GM21360 (cell line): Measurements from ENCODE around the gene EOLA1.
"Not testable (repeated sequence)": the region's sequence is repeated elsewhere in the genome, so short reads cannot be mapped to it uniquely, and the experiment has no call there.

Experiments
- ATAC-seq: cut with Tn5 transposase; IDR thresholded peaks from one replicate; pipeline ENCODE4 v1.9.1; 2021; ENCODE audit warnings: mild to moderate bottlenecking, moderate library complexity; ENCODE audit not compliant: unreplicated experiment

Gene EOLA1

DNA sequence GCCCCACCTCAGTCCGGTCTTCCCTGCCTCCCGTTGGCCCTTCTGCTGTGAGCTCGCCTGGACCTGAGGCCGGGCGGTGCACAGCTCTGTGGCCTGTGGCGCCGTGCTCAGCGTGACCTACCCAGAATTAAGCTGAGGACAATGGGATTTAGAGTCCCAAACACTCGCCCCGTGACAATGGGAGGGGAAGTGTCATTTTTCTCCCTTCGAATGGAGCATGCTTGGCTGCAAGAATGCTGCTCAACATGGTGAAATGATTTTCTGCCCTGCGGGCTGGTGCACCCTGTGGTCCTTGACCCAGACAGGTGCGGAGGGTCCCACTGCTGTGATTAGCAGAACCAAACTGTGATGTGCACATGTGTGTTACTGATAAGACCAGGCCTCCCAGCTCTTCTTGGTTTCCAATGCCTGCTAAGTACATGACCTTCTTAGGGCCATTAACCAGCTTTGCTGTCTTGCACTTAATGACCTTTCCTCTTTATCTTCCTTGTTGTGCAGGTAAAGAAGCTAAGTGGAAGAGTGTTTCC is 772 bp downstream of the EOLA1 start:
- no peak for ATAC-seq

DNA sequence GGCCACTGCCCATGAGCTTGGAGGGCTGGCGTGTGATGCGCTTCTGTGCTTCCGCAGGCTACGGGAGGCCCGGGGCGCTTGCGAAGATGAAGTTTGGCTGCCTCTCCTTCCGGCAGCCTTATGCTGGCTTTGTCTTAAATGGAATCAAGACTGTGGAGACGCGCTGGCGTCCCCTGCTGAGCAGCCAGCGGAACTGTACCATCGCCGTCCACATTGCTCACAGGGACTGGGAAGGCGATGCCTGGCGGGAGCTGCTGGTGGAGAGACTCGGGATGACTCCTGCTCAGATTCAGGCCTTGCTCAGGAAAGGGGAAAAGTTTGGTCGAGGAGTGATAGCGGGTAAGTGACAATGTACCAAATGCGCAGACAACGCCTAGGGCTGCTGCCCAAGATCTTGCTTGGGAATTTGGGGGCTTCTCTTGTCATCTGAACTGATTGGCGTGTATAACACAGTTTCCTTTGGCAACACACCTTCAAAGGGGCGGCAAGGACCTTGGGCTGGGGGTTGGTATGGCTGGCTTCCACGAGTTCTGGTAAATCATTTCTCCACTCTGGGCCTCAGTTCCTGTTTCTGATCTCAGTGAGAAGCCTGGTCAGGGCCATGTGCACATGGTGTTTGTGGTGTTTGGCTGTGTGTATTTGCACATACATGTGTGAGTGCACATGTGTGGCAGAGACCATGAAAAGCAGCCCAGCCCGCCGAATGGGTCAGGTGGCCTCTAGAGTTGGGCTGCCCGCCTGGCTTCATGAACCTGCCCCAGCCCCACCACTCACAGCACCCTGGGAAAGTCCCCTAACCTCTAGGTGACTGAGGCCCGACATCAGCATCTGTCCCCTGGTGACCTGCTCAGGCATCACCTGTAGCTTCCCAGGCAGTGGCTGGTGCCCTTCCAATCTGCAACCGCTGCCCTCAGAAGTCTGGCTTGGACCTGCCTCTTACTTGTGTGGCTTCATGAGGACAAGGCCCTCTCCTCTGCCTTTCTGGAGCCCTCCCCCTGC is 5.0 kb downstream of the EOLA1 start:
- not testable (repeated sequence) for ATAC-seq

DNA sequence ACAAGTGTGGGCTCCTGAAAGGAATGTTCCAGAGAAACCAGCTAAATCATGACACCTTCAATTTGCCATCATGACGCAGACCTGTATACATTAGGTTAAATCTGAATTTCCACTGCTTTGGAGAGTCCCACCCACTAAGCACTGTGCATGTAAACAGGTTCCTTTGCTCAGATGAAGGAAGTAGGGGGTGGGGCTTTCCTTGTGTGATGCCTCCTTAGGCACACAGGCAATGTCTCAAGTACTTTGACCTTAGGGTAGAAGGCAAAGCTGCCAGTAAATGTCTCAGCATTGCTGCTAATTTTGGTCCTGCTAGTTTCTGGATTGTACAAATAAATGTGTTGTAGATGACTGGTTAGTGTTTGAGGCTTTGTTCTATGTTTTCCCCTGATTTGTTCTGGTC is 6.2 kb downstream of the EOLA1 start:
- ATAC-seq: not testable (repeated sequence)

DNA sequence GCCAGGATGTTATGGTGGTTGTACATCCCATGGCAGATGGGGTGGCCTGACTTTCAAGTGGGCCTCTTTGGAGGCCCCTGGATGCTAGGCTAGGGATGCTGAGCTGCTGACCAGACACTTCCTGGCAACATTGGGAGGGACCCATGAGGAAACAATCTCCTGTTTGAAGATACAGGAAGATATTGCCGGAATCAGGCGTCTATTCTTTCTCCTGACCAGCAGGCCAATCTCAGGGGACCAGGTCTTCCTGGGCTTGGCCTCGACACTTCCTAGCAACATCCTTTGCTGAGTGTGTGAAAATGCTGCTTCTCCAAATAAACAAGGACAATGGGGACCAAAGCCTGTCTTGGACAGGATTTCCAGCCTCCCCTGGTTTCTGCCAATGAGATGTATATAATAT is 7.0 kb downstream of the EOLA1 start:
- not testable (repeated sequence) for ATAC-seq

DNA sequence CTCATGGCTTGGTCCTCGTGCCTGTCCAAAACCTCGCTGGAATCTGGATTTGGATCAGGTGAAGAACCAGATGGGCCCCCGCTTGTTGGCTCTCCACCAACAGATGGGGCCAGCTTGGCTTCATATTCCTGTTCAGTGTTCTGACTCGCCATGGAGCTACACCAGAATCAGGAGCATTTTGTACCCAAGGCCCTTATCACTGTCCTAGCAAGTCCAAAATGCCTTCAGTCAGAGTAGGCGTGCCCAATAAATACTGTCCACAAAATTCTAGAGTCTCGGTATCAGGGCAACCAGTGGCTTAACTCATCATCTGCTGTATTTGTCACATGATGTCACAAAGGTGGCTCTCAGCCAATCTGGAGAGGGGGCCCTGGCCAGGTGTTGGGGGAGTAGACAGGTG is 8.9 kb downstream of the EOLA1 start, which contains the start of gene HSFX3:
HSFX3 (minus strand) TSS at position 224 of the 400 bp plus-strand sequence; CDS start at position 152, 72 bp downstream.
- not testable (repeated sequence) for ATAC-seq

DNA sequence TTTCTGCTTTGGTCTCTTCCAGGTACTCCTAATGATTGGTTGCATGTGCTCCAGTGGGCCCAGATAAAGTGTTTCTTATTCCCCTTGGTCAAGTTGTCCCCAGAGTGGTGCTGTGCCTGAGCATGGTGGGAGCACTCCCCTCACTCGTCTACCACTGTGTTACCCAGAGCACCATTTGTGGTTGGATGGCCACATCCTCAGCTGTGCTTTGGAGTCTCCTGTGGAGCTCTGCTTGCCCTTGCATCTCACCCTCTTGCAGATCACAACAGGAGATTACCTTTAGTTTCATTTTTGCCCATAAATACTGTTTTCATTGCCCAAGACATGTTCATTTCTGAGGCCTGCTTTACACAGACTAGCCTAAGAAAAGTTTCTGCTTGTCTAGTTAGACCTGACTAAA is 9.6 kb downstream of the EOLA1 start:
- ATAC-seq: not testable (repeated sequence)

DNA sequence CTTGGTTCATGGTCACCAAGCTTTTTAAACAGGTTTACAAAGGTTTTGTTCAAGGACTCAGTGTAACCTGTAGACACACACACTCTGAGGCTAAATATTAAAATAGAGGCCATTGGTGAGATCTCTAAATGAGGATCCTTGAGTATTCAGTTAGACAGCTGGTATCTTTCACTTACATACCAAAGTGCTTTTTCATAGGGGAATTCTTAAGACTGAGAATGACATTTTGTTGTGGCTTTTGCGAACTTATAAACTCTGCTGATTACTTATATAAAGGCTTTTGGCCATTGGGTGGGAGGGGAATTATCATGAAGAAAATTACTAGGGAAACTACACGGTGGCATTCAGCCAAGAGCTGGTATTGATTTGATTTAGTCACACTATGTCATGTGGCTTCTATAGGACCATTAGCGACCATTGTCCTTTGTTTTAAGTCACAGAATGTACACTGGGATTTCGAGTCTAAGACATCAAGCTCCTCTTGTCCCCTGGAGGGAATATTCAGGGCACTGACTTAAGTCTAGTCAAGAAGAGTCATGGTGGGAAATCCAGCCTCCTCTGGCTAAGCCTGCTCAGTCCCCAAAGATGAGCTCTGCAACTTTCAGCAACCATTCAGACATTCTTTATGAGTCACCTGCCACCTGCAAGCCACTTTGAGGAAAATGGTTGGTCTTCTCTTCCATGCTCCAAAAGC is 10.6 kb downstream of the EOLA1 start:
- not testable (repeated sequence) for ATAC-seq

DNA sequence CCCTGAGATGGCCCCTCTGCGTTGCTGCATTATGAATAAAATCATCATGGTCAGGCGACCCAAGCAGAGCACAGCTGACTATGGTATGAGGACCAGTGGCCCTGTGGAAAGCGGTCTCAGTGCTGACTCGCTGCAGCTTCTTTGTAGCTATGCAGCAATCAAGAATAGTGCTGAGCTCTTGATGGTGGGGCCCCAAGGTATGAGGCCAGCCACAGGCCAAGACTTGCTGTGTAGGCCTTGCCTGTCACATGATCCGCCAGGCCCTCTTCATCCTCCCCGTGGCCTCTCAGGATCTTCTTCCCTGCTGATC is 11.1 kb downstream of the EOLA1 start:
- not testable (repeated sequence) for ATAC-seq

DNA sequence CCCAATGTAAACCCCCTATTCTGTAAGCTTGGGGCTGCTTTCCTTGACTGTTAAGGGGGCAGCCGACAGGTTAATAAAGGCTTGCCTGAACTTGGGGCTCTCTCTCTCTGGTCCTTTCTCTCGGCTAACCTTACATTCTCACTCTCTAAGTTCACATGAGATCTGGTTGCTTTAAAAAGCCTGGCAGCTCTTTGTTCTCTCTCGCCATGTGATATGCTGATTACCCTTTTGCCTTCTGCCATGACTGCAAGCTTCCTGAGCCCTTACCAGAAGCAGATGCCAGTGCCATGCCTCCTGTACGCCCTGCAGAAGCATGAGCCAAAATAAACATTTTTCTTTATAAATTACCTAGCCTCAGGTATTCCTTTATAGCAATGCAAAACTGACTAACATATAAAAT is 14.4 kb downstream of the EOLA1 start:
- ATAC-seq: not testable (repeated sequence)

DNA sequence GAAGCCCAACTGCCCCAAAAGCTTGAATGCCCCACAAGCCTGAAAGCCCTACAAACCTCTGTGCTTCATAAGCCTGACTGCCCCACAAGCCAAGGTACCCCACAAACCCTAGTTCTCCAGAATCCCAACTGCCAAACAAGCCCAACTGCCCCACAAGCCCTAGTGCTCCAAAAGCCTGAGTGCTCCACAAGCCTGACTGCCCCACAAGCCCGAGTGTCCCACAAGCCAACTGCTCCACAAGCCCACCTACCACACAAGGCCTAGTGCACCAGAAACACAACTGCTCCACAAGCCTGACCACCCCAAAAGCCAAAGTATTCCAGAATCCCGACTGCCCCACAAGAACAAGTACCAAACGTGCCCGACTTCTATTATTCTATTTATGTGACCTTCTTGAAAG is 22.5 kb downstream of the EOLA1 start:
- no peak for ATAC-seq

DNA sequence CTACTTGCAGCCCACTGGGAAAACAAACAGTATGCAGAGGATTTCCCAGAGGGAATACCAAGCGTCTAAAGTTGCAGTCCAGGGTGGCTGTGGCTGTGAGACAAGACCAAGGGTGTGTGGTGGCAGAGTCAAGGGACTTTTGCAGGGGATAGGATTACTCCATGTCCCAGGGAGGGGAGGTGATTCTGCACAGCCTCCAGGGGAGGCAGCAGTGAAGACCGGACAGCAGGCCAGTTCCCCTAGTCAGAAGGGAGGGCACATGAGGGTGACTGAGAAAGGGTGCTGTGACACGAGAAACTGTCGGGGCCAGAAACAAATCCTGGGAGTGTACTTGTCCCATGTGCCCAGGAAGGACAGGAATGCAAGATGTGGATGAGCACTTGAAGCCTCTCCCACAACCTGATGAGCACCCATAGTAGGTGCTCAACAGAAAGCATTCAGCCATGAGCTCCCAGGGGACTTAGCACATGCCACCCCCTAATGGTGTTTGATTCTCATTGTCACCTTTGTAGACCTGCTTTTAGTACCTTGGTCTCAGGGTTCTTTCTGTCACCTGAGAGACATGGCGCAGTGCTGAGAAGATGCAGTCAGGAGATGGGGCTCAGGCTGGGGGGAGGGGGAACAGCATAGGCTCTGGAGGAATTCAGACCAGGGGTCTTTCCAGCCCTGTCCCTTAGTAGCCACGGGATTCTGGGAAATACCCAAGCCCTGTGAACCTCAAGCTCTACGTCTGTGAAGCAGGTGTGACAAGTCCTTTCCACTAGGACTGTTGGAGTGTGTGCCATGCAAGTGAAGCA is 27.0 kb downstream of the EOLA1 start:
- no peak for ATAC-seq

DNA sequence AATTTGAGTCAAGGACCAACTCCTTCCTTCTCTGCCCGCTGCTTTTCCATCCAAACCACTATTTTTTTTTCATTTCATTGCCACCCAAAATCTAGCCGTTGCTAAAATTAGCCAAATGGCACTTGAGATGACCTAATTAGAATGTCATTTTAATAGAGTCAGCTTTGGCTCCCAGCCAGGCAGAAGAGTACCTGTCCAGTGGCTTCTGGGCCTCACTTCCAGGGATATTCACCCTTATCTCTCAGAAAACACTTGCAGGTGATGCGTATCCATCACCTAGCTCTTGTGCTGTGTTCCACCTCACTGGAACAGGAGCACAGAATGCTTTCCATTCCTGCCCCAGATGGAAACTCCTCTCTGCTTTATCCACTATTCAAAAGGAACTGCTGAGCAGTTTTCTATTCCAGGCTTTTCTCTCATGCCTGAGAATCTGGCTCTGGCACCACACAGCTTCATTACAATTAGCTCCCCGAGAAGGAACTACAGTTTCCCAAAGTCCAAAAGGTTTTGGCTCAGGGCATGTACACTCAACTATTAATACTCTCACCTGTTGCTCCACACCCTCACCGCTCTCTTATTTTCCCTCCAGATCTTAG is 28.0 kb downstream of the EOLA1 start:
- ATAC-seq: no peak

DNA sequence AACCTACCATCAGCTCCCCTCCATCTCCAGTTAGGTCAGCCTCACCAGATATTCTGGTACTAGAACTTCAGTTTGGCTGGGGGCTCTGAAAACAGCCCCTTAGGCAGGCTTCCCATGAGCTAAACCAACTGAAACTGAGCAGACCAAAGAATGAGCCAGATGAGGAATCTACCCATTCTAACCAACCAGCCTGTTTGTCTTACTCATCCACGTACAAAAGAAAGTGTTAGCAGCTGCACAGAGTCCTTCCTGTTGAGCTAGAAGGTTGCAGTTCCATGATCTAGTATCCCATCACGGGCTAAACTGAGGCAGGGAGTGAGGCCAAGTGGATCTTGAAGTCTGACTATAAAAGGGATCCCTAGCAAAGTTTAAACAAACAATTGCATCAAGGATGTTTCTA is 29.0 kb downstream of the EOLA1 start:
- no peak for ATAC-seq

DNA sequence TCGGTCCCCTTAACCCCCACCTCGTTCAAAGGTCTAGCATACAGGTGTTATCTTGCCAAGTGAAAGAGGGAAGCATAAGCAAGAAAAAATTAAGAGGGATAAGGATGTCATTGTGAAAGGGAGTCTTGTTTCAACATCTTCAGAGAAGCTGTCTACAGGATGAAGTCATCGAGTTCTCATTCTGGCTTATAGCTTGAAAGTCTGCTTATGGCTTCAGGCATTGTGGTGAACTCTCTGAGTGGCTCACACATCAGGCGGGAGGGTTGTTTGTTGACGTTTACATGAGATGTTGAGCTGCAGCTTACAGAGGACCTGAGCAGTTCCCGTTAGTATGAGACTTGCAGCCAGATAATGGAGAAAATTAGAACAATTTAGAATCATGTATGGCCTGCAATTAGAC is 29.9 kb downstream of the EOLA1 start:
- no peak for ATAC-seq

DNA sequence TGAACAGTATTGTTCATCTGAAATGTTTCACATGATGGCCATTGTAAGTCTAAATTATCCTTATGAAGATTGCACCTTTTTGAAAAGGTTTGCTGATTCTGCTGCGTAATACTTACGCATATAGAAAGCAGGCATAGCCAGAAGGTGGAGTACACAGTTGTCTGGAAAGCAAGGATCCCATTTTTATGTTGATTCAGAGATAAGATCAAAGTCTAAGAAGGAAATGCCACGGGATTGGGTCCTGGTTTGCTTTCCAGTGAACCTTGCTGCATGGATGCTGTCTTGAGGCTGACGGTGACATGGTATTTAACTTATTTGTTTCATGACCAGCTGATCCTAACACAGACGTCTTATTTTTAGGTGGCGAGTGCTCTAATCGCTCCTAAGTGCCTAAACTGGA is 31.0 kb downstream of the EOLA1 start:
- ATAC-seq: no peak

DNA sequence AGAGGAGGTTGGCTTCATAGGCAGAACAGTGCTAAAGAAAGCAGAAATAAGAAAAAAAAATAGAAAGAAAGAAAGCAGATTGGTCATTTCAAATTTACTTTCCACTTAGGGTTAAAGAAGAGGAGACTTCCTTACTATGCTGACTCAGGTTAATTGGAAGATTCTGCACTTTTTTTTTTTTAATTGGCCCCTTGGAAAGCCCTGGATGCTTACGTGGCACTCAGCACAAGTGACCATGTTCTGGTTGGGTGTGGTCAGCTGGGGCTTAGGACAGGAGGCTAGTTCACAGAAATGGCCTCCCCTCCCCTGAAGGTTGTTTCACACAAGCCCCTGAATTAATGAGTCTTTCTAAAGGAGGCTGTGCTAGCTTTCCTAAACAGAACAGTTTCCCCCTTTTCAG is 31.9 kb downstream of the EOLA1 start:
- ATAC-seq: no peak

DNA sequence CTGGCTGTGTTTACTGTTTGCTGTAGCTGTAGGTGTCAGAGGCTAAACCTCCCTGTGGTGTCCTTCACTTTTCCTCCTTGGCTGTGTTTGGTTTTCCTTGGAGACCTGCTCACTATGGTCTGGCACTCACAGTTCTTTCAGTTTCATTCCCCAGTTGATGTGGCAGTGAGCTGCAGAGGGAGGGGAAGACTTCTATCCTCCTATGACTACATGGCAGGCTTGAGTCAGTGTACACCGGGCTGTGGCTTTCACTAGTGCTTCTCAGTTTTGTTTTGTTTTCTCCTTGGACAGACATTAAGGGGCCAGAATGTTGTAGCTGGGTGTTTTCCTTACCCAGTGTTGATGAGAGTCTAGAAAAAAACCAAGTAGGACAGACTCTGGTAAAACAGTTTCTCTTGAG is 32.6 kb downstream of the EOLA1 start:
- peak; percentile 100 for ATAC-seq

DNA sequence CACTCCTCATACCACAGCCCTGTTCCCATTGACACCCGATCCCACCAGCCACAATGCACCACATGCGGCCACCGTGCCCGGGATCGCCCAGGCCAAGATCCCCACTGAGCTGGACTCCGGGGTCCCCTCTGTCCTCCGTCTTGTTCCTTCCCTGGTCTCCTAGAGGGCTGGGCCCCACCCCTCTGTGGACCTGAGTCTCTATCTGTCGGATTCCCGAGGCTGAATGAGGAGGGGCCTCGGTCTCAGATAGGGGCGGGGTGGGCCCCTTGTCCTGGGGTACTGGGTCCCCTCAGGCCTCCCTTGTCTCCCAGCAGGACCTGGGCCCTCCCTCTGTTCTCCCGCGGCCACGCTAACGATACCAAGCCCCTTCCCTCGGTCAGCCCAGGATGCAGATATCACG is 44.8 kb downstream of the EOLA1 start:
- not testable (repeated sequence) for ATAC-seq

DNA sequence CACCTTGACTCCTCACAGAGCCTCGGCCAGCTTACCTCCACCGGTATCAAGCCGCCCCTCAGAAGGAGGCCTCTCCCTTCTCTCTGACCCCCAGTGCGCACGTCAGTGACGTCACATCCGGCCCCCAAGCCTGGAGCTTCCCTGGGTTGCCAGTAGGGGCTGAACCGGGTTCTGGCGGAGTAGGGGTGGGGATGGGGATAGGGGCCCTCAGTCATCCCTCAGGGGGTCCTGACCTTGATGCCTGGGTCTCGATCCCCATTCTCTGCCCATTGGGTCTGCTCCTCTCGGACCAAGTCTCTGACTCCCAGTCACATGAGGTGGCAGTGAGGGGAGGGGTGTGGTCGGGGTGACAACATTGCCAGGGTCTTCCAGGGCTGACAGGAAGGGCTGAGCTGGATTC is 46.5 kb downstream of the EOLA1 start, which contains the start of gene MAGEA9B:
MAGEA9B (minus strand) TSS at position 101 of the 400 bp plus-strand sequence. CDS start 4,280 bp downstream, outside the sequence.
- not testable (repeated sequence) for ATAC-seq

DNA sequence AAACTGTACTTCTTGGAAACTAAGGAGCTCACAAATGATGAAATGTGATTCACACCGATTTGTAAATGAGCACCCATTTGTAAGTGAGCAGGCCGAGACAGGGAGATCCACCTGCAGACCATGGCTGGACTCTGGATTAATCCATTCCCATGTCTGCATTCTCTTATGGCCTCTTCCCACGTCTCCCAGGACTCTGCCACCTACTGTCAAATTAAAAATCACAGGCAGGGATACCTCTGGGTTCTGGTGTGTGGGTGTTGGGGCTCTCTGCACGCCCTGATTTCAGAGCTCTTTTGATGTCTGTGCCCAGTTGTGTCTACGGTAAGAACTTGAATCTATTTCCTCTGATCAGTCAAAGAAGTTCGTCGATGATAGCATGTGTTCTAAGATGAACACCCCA is 50.2 kb downstream of the EOLA1 start:
- not testable (repeated sequence) for ATAC-seq
